ENCODE data around the gene MCF2.
"Not testable (repeated sequence)": the region's sequence is repeated elsewhere in the genome, so short reads cannot be mapped to it uniquely, and the experiment has no call there.

- TF ChIP-seq, protein P1, sequence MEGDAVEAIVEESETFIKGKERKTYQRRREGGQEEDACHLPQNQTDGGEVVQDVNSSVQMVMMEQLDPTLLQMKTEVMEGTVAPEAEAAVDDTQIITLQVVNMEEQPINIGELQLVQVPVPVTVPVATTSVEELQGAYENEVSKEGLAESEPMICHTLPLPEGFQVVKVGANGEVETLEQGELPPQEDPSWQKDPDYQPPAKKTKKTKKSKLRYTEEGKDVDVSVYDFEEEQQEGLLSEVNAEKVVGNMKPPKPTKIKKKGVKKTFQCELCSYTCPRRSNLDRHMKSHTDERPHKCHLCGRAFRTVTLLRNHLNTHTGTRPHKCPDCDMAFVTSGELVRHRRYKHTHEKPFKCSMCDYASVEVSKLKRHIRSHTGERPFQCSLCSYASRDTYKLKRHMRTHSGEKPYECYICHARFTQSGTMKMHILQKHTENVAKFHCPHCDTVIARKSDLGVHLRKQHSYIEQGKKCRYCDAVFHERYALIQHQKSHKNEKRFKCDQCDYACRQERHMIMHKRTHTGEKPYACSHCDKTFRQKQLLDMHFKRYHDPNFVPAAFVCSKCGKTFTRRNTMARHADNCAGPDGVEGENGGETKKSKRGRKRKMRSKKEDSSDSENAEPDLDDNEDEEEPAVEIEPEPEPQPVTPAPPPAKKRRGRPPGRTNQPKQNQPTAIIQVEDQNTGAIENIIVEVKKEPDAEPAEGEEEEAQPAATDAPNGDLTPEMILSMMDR (IDR thresholded peaks at IDR 0.05), result not testable (repeated sequence)
- not testable (repeated sequence) for TF ChIP-seq POLR2A (IDR thresholded peaks at IDR 0.05)
Observed at GRCh38 chrX:139685175-139685574, 22.8 kb downstream of the MCF2 start.
